GM12873 (cell line): ENCODE results near the gene TANGO2.

Source experiments
- TF ChIP-seq, protein P1 (sequence below): IDR thresholded peaks from 2 replicates; pipeline ENCODE4 v1.5.1; 2012; ENCODE audit warnings: low read depth, mild to moderate bottlenecking, moderate library complexity, low read length, control low read depth; ENCODE audit not compliant: insufficient read depth; ENCODE audit errors: missing control alignments

The TANGO2 gene

DNA sequence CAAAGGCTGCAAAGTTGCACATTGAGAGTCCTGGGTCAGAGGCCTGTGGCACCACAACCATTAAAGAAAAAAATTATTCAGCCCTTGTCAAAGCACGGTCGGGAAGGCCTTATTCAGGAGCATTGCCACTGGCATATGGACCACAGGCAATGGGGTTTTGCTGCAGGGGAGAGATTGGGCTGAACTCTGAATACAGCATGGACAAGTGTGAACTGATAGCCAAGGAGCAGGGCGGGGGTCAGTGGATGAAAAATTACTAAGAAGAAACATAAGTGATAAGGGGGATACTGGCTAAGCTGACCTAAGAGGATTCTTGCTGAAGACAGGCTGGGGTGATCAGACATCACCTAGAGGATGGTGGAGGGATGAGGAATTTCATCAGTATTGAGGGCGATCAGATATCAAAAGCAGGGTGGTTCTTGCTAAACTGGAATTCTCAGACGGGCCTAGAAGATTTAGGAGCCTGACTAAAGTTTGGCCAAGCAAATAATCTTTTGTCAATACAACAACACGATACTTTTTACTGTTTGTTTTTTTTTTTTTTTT is 55.8 kb downstream of the TANGO2 start:
- TF ChIP-seq, protein P1, sequence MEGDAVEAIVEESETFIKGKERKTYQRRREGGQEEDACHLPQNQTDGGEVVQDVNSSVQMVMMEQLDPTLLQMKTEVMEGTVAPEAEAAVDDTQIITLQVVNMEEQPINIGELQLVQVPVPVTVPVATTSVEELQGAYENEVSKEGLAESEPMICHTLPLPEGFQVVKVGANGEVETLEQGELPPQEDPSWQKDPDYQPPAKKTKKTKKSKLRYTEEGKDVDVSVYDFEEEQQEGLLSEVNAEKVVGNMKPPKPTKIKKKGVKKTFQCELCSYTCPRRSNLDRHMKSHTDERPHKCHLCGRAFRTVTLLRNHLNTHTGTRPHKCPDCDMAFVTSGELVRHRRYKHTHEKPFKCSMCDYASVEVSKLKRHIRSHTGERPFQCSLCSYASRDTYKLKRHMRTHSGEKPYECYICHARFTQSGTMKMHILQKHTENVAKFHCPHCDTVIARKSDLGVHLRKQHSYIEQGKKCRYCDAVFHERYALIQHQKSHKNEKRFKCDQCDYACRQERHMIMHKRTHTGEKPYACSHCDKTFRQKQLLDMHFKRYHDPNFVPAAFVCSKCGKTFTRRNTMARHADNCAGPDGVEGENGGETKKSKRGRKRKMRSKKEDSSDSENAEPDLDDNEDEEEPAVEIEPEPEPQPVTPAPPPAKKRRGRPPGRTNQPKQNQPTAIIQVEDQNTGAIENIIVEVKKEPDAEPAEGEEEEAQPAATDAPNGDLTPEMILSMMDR, result no peak

DNA sequence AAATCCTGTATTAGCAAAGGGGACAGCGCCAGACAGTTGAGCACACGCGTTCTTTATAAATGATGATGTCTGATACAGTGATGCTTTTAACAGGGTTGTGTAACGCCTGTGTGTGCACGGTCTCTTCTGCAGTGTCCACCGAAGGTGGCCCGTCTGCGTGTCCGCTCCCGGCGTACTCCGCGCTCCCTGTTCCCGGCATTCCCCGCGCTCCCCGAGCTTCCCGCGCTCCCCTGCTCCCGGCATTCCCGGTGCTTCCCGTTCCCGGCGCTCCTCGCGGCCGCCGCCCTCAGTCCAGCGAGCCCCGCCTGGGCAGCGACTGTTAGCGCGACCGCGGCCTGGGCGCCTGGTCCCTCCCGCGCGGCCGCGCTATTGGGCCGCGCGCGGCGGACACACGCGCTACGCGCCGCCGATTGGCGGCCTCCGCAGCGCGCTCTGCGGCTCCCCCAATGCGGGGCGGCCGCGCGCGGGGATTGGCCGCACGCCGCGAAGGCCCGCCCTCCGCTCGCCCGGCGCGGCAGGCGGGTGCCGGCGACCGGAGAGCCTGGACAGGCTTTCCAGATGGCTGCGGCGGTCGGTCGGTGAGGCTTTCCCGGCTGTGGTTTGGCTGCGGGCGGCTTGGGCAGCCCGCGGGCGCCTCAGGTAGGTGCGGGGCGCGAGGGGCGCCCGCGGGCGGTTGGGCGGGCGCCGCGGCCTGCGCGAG is 59.0 kb downstream of the TANGO2 start, which contains the start of gene DGCR8:
Gene DGCR8, plus strand, starts transcription at position 497 of the 700 bp plus-strand sequence. CDS start 5,723 bp downstream, outside the sequence.
- TF ChIP-seq, protein P1, result no peak

DNA sequence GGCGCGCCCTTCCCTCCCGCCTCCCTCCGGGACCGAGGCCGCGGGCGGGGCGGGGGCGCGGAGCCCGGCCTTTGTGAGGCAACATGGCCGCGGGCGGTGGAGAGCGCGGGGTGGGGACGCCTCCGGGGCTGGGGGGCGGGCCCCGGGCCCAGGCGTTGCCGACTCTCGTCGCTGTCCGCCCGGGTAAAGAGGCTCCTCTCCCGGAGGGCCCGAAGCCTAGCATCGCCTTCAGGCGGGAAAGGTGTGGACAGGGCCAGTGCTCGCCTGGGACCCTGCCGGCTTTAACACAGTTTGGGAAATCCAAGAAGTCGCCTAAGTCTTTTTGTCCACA is 59.5 kb downstream of the TANGO2 start:
- TF ChIP-seq, protein P1, result no peak

DNA sequence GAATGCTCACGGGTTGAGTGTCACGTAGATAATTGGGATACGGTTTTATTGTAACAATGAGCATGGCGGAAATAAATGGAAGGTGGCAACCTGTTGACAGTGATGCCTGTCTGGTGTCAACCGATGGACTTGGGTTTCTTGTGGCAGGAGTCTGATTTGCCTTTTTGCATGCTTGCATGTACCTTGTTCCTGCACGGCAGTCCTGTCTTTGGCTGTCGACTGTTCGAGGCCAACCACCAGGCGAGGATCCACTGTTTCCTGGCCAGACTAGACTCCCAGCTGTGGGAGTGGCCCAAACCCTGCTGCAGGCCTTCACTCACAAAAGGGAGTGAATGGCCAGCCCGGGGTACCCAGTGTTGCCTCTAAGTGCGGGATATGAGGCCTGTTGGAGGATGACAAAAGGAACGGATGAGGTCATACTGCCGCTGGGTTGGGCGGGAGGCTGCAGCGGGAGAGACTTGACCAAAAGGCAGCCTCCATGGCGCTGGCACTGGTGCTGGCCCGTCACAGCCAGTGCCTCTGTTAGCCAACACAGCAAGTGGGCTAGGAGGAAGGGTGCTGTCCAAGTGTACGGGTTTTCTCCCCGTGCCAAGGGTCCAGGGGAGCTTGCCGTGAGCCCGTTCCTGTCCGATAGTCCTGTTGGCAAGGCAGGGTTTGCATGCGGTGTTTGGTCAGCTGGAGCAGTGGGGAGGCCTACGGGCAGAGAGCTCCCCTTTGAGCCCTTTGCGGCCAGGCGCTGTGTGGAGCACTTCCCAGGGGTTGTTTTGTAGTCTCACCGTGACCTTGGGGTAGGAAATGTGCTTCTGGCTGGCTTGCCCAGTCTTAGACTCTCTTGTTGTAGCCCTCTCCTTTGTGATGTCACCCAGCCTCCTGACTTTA is 60.1 kb downstream of the TANGO2 start:
- TF ChIP-seq, protein P1, result no peak

DNA sequence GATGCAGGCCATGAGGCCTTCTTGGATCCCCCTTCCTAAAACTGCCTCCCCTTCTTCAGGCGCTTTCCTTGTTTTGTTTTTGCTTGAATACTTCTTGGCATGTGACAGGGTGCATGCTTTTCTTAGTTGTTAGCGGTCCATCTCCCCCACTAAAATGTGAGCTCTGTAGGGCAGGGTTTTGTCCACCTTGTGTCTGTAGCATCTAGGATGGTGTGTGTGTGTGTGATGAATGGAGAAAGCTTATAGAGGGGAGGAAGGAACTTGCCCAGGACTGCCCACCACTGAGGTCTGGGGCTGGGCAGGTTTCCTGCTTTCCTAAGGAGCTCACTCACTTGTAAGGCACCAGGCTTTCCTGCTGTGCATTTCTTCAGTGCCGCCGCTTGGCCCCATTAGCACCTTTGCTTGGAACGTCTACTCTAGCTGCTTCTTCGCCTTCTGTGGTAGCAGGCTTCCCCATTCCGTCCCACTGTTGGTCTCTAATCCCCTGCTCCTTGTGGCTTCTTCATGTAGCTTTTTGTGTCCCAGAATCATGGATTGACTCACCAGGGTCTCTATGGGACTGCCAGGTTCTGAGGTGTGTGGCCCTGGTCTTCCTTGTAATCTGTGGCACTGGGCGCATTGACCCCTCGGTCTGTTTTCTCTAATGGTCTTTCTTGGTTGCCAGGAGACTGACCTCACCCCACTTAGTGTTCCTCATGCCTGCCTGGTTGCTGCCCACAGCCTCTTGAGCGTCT is 62.4 kb downstream of the TANGO2 start:
- TF ChIP-seq, protein P1, result no peak

DNA sequence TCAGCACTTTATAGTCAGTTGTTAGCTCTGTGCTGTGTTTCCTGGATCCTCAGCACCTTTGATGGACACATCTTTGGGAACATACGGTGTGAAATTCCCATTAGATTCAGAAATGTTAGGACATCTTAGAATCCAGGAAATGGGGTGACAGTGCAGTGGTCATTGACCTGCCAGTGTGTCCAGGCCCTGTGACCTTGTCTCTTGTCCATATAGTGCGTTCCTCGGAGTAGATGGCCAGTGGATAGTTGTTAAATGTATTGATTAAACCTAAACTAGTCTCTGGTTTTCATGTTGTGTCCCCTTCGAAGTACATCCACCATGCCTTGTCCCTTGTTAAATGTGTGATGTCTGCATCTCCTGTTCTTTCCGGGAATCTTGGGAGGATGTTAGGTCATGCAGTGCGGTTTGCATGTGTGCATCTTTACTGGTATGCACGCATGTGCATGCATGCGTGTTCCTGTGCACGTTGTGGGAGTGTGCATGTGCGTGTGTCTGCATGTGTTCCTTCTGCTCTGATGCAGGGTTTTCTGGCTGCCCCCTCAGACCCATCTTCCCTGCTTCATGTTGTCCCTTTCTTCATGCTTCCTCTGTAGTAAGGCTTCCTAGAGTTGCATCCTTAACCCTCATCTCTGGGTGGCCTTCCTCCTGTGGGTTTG is 63.1 kb downstream of the TANGO2 start:
- TF ChIP-seq, protein P1, result no peak
